Activated naive CD4-positive, alpha-beta T cell treated with anti-CD3 and anti-CD28 coated beads, Interleukin-2, amount 10 ng/mL, durations not matched to agents 7 days and 5 days (primary cell): ENCODE data around the gene CTBP2.
"Not testable (repeated sequence)": the region's sequence is repeated elsewhere in the genome, so short reads cannot be mapped to it uniquely, and the experiment has no call there.

Experiments used
- CTCF ChIA-PET: fragments of 350-600 bp; sonication (Branson Sonifier 250); formaldehyde crosslinking; loops from one replicate; lab custom pipeline; 2021; ENCODE audit warnings: antibody characterized with exemption; lab: Charles Lee
- DNase-seq: peaks from one replicate; pipeline ENCODE4 v3.0.0-alpha.2; 2020
- H3K27ac Mint-ChIP-seq: one replicate; pipeline ENCODE4 v1.8.0; 2021; ENCODE audit warnings: mild to moderate bottlenecking, moderate library complexity, mixed read lengths
- H3K27me3 Mint-ChIP-seq: one replicate; pipeline ENCODE4 v1.8.0; 2021; ENCODE audit warnings: mild to moderate bottlenecking, mixed read lengths
- H3K36me3 Mint-ChIP-seq: one replicate; pipeline ENCODE4 v1.8.0; 2021; ENCODE audit warnings: mixed read lengths
- H3K4me1 Mint-ChIP-seq: one replicate; pipeline ENCODE4 v1.8.0; 2021; ENCODE audit warnings: mixed read lengths
- H3K4me3 Mint-ChIP-seq: one replicate; pipeline ENCODE4 v1.8.0; 2021; ENCODE audit warnings: mild to moderate bottlenecking, moderate library complexity, mixed read lengths
- H3K9me3 Mint-ChIP-seq: one replicate; pipeline ENCODE4 v1.8.0; 2021; ENCODE audit warnings: mixed read lengths

The CTBP2 gene

GRCh38 chr10:125169915-125170314, 9.6 kb upstream of the CTBP2 start:
- Mint-ChIP-seq H3K9me3 (no peaks in the 10 kb centered on the region), H3K27me3 (peaks cover 7% of the 10 kb centered on the region), H3K36me3 (no peaks in the 10 kb centered on the region), H3K4me1 (no peaks in the 10 kb centered on the region), H3K4me3 (no peak overlapping the region), H3K27ac (no peak overlapping the region)
- CTCF ChIA-PET, result no interaction called here
- no peak for DNase-seq

GRCh38 chr10:125169279-125169678, 8.9 kb upstream of the CTBP2 start:
- Mint-ChIP-seq H3K4me1 (no peaks in the 10 kb centered on the region), H3K27me3 (peaks cover 10% of the 10 kb centered on the region), H3K9me3 (no peaks in the 10 kb centered on the region), H3K4me3 (no peak overlapping the region), H3K36me3 (no peaks in the 10 kb centered on the region), H3K27ac (no peak overlapping the region)
- DNase-seq, result no peak
- CTCF ChIA-PET, result no interaction called here

GRCh38 chr10:125166658-125167057, 6.3 kb upstream of the CTBP2 start:
- H3K4me3 Mint-ChIP-seq, result no peak overlapping the region
- H3K4me1 Mint-ChIP-seq, result no peaks in the 10 kb centered on the region
- no peaks in the 10 kb centered on the region for H3K36me3 Mint-ChIP-seq
- no peak overlapping the region for H3K27ac Mint-ChIP-seq
- CTCF ChIA-PET, result no interaction called here
- no peak for DNase-seq
- no peaks in the 10 kb centered on the region for H3K9me3 Mint-ChIP-seq
- H3K27me3 Mint-ChIP-seq, result peaks cover 32% of the 10 kb centered on the region

- CTCF ChIA-PET, result no interaction called here
- Mint-ChIP-seq H3K9me3 (no peaks in the 10 kb centered on the region), H3K27ac (no peak overlapping the region), H3K4me1 (no peaks in the 10 kb centered on the region), H3K36me3 (no peaks in the 10 kb centered on the region), H3K27me3 (peaks cover 40% of the 10 kb centered on the region), H3K4me3 (no peak overlapping the region)
- DNase-seq, result no peak
Observed at GRCh38 chr10:125165584-125166573, 5.5 kb upstream of the CTBP2 start.

- DNase-seq, result no peak
- H3K4me3 Mint-ChIP-seq, result no peak overlapping the region
- H3K27ac Mint-ChIP-seq, result no peak overlapping the region
- no peaks in the 10 kb centered on the region for H3K4me1 Mint-ChIP-seq
- CTCF ChIA-PET, result no interaction called here
- H3K27me3 Mint-ChIP-seq, result peaks cover 49% of the 10 kb centered on the region
- no peaks in the 10 kb centered on the region for H3K9me3 Mint-ChIP-seq
- no peaks in the 10 kb centered on the region for H3K36me3 Mint-ChIP-seq
Observed at GRCh38 chr10:125164421-125164820, 4.1 kb upstream of the CTBP2 start.

GRCh38 chr10:125163803-125164202, 3.4 kb upstream of the CTBP2 start:
- CTCF ChIA-PET, result no interaction called here
- Mint-ChIP-seq H3K36me3 (no peaks in the 10 kb centered on the region), H3K4me3 (no peak overlapping the region), H3K4me1 (no peaks in the 10 kb centered on the region), H3K27ac (no peak overlapping the region), H3K27me3 (peaks cover 49% of the 10 kb centered on the region), H3K9me3 (no peaks in the 10 kb centered on the region)
- no peak for DNase-seq

GRCh38 chr10:125163312-125163711, 2.9 kb upstream of the CTBP2 start:
- H3K27ac Mint-ChIP-seq, DNase-seq, H3K4me3 Mint-ChIP-seq, H3K4me1 Mint-ChIP-seq, H3K36me3 Mint-ChIP-seq, CTCF ChIA-PET, H3K9me3 Mint-ChIP-seq: not testable (repeated sequence)
- peaks cover 54% of the 10 kb centered on the region for H3K27me3 Mint-ChIP-seq

GRCh38 chr10:125162120-125162931, 2.0 kb upstream of the CTBP2 start:
- Mint-ChIP-seq H3K36me3 (no peaks in the 10 kb centered on the region), H3K4me1 (peaks cover 6% of the 10 kb centered on the region), H3K27me3 (peaks cover 63% of the 10 kb centered on the region), H3K27ac (no peak overlapping the region), H3K9me3 (no peaks in the 10 kb centered on the region), H3K4me3 (no peak overlapping the region)
- no peak for DNase-seq
- CTCF ChIA-PET, result no interaction called here

- peak overlapping the region; percentile 38 for H3K4me3 Mint-ChIP-seq
- peaks cover 68% of the 10 kb centered on the region for H3K27me3 Mint-ChIP-seq
Observed at GRCh38 chr10:125161707-125162119, 1.4 kb upstream of the CTBP2 start.

GRCh38 chr10:125160856-125161706, 718 bp upstream of the CTBP2 start:
- H3K4me1 Mint-ChIP-seq, result peaks cover 6% of the 10 kb centered on the region
- no peak overlapping the region for H3K27ac Mint-ChIP-seq
- no peaks in the 10 kb centered on the region for H3K36me3 Mint-ChIP-seq
- peak overlapping the region; percentile 41 for H3K4me3 Mint-ChIP-seq
- H3K9me3 Mint-ChIP-seq, result no peaks in the 10 kb centered on the region
- DNase-seq, result no peak
- peaks cover 64% of the 10 kb centered on the region for H3K27me3 Mint-ChIP-seq
- CTCF ChIA-PET, result no interaction called here

More at GRCh38 chr10:125161707-125162119, 1.4 kb upstream of the CTBP2 start:
- no peak for DNase-seq
- Mint-ChIP-seq H3K27ac (no peak overlapping the region), H3K36me3 (no peaks in the 10 kb centered on the region), H3K4me1 (peaks cover 6% of the 10 kb centered on the region), H3K9me3 (no peaks in the 10 kb centered on the region)
- CTCF ChIA-PET, result no interaction called here

- Mint-ChIP-seq H3K9me3 (no peaks in the 10 kb centered on the region), H3K27ac (no peak overlapping the region), H3K27me3 (peaks cover 78% of the 10 kb centered on the region), H3K4me1 (peaks cover 6% of the 10 kb centered on the region), H3K4me3 (peak overlapping the region; percentile 49), H3K36me3 (no peaks in the 10 kb centered on the region)
- CTCF ChIA-PET, result no interaction called here
- no peak for DNase-seq
Observed at GRCh38 chr10:125159486-125159931, 854 bp downstream of the CTBP2 start.

- Mint-ChIP-seq H3K27ac (no peak overlapping the region), H3K36me3 (no peaks in the 10 kb centered on the region), H3K9me3 (no peaks in the 10 kb centered on the region), H3K4me3 (peak overlapping the region; percentile 69), H3K4me1 (peaks cover 6% of the 10 kb centered on the region), H3K27me3 (peaks cover 78% of the 10 kb centered on the region)
- CTCF ChIA-PET, result no interaction called here
- DNase-seq, result no peak
Observed at GRCh38 chr10:125158601-125159485, 1.5 kb downstream of the CTBP2 start.

- CTCF ChIA-PET, result no interaction called here
- Mint-ChIP-seq H3K36me3 (no peaks in the 10 kb centered on the region), H3K27ac (no peak overlapping the region), H3K27me3 (peaks cover 82% of the 10 kb centered on the region), H3K4me1 (peaks cover 6% of the 10 kb centered on the region), H3K9me3 (no peaks in the 10 kb centered on the region), H3K4me3 (peak overlapping the region; percentile 69)
- DNase-seq, result no peak
Observed at GRCh38 chr10:125158275-125158600, 2.1 kb downstream of the CTBP2 start.
